CD4-positive, alpha-beta T cell treated with Interleukin-6 at 100 ng/mL for 8 hours (primary cell): ENCODE measurements around the gene MON1A.
A peak's percentile ranks its signal among the peaks of the same experiment; 100 is the strongest.
"Not testable (repeated sequence)": the region's sequence is repeated elsewhere in the genome, so short reads cannot be mapped to it uniquely, and the experiment has no call there.

Source experiments
- DNase-seq: peaks from one replicate; pipeline ENCODE4 v3.0.0-alpha.2; 2020; ENCODE audit warnings: mixed read lengths, low spot score

Gene MON1A

DNA sequence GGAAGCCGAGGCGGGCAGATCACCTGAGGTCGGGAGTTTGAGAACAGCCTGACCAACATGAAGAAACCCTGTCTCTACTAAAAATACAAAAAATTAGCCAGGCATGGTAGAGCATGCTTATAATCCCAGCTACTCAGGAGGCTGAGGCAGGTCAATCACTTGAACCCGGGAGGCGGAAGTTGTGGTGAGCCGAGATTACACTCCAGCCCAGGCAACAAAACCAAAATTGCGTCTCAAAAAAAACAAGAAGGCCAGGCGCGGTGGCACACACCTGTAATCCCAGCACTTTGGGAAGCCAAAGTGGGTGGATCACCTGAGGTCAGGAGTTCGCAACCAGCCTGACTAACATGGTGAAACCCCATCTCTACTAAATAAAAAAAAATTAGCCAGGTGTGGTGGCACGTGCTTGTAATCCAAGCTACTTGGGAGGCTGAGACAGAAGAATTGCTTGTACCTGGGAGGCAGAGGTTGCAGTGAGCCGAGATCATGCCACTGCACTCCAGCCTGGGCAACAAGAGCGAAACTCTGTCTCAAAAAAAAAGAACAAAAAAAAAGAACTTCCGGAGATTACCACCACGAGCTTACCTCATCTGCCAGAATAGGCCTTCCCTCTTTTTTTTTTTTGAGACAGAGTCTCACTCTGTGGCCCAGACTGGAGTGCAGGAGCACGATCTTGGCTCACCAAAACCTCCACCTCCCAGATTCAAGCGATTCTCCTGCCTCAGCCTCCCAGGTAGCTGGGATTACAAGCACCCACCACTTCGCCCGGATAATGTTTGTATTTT, 11.6 kb downstream of the MON1A start:
- not testable (repeated sequence) for DNase-seq

DNA sequence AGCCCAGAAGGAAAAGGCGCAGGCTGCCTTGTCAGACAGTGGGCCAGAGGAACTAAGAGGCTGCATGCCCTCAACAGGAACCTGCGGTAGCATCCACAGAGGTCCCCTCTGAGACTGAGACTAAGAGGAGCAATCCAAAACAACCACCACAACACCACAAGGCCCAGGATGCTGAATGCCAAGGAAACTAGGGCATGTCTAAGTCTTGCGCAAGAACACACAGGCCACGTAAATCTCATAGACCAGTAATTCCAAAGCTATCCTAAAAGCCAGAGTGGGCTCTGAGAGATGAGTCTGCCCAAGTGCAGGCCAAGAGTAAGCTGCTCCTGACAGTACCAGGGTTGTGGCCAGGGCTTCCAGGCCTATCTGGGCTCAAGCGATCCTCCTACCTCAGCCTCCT, 12.9 kb downstream of the MON1A start:
- DNase-seq: no peak

DNA sequence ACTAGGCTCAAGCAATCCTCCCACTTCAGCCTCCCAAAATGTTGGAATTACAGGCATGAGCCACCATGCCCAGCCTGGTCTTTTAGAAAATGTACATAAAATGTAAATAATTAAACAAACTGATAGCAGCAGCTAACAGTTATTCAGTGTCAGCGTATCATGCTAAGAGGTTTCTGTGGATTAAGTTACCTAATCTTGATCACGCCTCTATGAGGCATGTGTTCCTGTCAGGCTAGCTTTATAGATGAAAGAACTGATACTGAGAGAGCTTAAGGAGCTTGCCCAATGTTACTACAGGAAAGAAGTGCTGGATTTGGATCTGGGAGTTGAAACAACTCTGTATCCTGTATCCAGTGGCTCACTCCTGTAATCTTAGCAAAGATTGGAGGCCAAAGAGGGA, 14.7 kb downstream of the MON1A start:
- no peak for DNase-seq

DNA sequence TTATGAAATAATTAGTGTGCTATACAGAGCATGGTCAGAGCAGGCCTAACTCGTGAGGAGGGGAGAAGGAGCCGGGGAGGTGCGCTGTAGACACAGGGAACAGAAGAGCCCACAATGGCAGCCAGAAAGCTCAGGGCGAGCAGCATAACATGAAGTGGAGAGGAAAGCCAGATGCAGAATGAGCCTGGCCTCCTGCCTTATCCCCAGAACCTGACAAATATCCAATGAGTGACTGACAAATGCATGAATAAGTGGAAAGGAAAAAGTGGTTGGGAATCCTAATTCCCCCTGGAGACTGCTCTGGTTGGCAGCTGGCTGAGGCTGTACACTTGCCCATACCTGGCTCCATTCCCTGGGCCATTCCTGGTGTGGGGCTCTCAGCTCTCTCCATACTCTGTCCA, 16.7 kb downstream of the MON1A start:
- DNase-seq: no peak

DNA sequence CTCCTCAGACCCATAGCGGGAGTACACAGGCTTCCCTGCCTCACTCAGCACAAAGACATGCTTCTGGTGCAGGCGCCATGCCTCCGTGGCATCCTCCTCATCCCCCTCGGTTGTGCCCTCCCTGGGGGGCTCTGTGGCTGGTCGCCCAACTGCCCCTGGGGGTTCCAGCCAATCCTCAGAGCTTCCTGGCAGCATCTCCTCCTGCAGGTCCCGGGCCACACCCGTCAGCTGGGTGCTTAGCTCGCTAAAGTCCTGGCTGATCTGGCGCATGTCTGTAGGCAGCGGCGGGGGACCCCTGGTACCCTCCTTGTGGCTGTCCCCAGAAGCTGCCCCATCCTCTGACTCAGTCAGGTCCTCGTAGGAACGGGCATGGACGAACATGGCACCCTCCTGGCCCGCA, 18.0 kb downstream of the MON1A start:
- no peak for DNase-seq

DNA sequence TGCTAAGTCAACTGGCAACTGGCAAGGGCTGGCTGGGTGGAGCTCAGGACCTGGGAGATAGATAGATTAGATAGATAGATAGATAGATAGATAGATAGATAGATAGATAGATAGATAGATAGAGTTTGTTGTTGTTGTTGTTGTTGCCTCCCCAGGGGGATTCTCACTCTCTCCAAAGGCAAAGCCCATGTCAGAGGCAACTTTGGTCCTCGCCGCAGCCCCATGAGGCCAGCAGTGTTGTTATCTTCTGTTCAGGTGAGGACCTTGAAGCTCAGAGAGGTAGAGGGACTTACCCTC, 18.5 kb downstream of the MON1A start:
- no peak for DNase-seq

DNA sequence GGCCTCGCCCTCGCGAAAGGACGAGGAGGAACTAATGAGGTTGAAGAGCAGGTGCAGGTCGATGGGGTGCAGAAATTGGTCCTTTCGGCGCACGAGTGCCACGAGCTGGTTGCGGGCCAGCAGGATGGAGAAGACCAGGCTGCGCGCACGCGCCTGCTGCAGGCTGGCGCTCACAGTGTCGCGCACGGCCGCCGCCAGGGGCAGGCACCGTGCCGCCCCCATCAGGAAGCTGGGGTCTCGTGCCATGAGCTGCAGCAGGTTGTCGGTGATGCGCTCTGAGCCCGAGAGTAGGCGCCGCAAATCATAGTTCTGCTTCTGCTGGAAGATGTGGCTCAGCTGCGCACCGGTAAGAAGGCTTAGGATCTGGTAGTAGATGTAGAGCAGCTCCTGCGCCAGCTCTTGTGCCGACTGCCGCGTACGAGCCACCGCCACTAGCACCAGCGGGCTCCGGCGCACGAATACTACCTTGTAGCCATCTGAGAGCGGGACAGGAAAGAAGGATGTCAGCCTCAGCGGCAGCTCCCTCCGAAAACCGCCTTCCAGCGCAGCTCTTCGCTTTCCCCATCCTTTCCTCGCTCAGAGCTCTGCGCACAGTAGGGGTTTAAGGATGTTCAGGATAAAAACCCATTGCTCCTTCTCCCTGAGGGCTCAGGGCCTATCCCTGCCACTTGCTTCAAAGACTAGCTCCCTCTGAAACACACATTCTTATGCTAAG, 19.0 kb downstream of the MON1A start:
- no peak for DNase-seq

DNA sequence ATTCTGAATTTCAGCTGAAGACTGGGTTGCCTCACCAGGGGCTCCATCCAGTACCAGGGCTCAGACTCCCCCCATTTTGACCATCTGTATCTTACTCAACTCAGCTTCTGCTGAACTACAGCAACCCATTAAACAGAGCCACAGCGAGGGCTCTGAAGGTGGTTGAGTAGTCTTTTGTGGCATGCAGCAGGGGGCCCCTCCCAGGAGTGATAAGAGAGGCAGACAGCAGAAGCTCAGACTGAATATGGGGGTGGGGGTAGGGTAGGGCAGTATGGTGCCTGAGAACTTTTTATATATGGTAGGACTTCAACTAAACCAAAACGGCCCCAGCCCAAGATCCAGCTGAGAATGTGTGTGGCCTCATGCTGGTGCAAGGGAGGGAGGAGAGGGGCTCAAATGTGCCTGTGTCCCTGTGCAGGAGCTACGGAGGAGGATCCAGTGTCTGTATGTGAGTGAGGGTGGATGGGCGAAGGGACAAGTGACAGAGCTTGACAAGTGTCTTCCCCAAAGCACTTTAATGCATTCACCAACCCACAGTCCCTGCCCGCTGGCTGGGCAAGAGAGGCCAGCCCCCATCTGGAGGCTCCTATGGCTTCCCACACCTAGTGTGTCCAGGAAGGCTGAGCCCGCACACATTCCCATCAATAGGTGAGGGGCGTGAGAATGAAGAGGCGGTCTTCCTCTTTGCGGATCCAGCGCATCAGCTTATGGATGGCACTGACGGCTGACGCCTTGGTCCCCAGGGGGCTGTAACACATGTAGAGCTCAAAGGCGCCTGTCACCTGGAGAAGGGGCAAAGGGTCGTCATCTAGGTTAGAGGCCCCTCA, 21.0 kb downstream of the MON1A start:
- DNase-seq: no peak

DNA sequence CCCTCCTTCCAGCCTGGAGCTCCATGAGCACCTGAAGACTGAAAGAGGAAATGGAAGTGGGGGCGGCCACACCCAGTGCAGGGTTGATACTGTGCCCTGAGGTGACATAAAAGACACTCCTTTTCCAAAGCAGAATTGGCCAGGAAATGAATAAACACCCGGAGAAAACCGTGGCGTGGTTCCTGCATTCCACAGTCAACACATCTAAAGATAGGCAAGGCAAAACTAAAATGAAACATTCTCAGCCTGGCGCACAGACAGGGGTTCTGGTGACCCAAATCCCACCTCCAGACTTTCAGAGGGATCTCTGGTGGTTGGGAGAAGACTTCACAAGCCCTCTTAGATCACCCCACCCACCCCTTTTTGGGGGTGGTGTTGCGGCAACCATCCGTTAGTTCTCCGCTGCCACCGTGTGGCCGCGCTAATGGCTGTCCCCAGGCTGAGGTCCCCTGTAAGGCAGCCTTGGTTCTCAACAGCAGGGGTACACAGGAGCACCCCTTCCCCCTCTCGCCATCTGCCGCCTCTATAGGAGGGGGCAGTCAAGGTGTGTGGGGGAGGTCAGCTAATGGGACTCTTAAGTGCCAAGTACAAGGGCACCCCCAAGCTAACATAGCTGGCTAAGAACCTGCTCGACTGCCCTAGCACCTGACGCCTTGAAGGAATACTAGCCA, 23.4 kb downstream of the MON1A start:
- peak; percentile 24 for DNase-seq

DNA sequence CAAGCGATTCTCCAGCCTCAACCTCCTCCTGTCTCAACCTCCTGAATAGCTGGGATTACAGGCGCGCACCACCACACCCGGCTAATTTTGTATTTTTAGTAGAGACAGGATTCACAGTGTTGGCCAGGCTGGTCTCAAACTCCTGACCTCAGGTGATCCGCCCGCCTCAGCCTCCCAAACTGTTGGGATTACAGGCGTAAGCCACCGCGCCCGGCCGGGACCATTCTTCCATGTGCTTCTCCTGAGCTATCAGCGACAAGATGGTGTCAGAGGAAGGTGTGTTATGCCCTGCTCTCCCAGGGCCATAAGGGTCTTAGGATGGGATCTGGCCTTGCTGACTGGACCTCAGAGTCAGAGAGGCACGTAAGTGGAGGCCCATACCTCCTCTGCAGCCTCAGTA, 25.2 kb downstream of the MON1A start:
- DNase-seq: not testable (repeated sequence)

DNA sequence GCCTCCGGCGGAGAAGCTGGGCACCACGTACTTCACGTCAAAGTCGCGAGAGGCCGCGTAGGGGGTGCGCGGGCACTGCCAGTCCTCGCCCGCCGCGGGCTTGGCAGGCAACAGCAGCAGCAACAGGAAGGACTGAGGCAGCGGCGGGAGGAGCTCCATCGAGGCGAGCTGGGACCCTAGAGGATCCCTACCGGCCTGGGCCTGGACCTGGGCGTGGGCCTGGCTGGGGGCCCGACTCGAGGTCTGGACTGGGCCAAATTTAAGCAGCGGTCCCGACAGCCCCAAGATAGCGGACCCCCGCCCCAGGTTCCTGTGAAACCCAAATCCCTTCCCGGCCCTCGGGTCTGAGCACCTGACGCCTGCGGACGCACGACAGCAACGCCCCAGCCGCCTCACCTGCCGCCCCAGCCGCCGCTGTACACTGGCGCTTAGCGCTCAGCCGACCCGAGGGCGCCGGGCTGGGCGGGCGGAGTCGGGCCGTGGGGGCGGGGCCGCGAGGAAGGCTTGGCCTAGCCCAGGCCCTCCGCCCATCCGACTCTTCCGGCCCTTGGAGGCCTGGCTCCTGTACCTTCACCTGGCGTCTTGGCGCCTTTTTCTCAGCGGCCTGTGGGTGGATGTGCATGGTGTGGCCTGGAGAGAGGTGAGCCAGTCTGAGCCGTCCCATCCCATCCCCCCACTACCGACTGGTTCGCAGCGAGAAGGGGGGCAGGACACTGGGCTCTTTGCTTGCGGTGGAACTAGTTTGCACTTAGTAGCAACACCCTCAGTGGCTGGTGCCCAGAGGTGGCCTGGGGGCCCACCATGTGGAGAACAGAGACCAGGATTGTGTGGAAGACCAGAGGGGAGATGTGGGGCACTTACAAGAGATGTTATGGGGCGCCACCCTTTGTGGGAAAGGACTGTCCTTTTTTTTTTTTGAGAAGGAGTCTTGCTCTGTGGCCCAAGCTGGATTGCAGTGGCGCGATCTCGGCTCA, 25.9 kb downstream of the MON1A start, which contains the start of gene MST1R:
MST1R (minus strand) TSS at position 423 of the 974 bp plus-strand sequence; CDS start at position 159, 264 bp downstream.
- DNase-seq: peak; percentile 79

DNA sequence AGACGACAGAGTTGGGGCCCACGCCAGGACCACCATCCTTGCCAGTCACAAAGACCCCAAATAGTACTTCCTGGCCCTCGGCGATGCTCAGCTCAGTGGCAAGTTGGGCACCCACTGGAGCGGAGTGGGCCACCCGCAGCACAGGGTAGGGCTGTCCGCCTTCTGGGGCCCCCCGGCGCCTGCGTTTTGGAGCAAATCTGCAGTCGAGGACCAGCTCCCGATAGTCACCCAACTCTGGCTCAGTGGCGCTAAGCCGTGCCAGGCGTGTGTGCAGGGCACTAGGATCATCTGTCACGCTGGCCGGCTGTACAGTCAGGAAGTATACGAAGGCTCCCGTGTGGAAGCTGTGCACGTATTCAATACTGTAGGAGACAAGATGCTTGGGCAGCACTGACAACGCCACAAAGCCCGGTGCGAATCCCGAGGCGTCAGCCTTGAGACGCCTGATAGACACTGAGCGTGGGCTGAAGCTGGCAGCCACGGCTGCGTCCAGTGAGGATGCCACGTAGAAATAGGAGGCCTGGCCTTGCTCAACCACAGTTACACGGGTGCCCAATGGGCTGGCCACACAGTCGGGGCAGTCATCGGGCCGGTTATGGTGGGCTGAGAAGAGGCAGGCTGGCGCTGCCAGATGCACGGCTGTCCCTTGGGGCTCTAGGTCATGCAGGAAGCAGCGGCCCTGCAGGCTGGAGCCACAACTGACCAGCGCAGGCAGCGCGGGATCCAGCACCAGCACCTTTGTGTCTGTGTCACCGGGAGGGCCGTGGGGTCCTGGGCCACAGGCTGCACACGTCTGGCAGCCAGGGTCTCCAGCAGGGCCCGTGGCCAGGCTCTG, 26.9 kb downstream of the MON1A start:
- no peak for DNase-seq

DNA sequence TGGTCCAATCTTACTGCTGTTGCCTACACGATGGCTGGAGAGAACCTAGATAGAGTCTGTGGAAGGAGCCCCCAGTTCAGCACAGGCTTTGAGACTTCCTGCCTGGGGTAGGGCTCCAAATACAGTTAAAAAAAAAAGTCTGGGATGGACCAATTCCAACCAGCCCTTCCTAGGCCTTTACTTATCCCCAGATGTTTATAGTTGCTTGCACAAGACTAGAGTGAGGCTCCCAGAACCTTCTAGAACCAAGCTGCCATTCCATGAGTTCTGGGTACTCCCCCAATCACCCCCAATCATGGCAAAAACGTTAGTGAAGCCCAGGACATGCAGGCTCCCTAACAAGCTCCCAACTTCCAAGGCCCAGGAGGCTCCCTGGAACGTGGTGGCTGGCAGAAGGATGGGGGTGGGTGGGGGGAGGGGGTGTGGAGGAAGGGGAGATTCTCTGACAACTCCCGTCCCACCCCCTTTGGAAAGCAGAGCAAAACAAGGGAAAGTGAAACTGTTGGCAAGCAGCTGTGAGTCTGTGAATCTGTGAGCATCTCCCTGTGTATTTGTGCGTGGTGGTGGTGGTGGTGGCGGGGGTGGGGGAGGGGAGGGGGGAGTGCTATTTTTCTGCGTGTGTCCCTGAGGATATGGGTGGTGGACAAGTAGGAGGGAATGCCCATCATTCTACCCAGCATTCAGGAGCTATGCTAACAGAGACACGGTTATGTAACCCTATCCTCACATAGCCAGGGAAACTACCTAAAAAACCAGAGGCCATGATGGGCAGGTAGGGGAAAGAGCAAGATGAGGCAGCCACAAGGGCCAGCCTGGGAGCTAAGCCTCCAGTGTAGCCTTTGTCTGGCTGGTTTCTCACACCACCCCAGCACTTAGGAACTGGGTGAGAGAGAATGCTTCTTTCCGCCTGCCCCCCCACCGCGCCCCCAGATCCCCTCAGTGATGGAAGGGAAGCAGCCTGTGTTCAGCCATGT, 28.0 kb downstream of the MON1A start:
- no peak for DNase-seq

DNA sequence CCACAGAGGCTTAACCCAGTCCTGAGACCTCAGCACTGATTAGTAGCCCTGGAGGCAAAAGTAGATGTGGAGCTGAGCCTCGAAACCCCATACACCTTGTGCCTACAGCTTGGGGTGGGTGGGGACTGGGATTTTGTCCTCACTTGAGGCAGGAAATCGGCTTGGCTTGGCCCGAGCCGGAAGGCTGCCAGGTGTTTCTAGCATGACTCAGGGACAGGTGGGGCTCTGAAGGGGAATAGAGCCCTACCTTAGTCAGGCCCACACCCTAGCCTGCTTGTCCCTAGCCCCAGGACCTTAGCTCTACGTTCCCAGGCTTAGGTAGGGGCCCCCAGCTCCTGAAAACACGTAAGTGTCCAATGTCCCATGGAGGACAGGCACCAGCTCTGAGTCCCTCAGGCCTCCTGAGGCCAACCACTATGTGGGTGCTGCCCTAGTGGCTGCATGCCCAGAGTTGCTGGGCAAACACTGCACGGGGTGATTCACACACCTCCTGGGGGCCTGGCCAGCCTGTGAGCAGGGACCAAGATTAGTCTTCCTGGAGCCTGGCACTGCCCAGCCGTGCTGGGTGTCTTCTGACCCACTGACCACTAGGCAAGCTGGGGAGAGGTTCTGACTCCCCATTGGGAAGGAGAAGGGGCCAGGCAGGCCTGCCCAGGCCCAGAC, 29.0 kb downstream of the MON1A start:
- DNase-seq: no peak

DNA sequence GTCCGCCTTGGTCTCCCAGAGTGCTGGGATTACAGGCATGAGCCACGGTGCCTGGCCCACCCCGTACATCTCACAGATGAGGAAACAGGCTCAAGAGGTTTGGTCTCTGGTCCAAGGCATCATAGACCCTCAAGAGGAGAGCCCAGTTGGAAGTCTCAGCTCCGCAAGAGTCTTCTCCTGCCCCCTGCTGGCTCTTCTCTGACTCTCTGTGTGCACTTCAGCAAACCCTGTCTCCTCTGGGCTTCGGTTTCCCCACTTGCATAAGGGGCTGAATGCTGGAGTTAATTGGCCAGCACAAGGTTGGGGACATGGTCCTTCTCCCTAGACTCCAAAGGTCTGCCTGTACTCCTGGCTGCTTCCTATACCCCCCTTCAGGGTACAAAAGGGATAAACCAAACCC, 29.8 kb downstream of the MON1A start:
- no peak for DNase-seq

DNA sequence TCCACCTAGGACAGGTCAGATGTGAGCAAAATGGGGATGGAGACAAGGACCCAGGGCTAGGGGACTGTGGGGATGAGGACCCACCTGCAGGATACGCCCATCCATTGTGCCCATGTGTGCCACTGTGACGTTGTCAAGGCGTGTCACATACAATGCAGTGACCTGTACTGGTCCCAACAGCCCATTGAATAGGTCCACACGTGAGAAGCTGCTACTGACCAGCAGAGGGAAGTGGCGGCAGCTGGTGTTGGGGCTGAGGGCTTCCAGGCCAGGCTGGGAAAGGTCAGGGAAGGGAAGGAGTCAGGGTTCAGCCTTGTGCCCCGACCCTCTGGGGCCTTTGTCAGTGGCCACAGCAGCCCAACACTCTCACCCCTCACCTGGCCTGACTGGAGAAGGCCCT, 30.6 kb downstream of the MON1A start:
- no peak for DNase-seq

DNA sequence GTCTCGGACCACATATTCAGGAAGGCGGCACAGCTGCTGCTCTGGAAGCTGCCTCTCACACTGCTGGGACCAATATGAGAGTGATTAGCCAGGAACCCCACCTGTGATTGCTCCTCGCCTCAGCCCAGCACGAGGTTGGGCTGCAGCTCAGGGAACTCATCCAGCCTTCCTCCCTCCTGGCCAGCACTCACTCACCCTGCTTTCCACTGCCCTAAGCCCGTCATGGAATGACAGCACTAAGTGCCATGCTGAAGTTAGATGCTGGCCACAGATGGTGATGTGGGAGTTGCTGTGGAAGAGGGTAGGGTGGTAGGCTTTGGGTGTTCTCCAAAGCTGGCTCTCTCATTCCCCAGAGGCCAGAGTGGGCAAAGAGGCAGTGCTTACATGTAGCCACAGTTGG, 33.3 kb downstream of the MON1A start:
- no peak for DNase-seq

DNA sequence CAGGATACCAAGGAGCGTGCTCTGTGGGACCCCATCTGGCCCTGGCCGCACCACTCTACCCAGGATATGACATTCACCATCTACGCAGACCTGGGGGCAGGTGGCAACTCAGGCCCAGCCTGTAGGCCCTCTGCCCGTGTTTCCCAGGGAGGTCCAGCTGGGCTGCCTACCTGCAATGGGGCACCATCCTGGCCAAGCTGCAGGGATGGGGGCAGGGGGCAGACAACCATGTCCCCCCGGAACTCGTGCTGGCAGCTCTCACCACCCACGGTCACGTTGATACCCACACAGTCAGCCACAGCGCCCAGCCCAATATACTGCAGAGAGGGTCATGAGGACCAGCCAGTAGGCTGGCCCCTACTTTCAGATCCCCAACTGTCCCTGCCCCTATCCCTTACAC, 33.8 kb downstream of the MON1A start:
- no peak for DNase-seq
